Measurements from ENCODE around the gene LPAR1. TPM values are rescaled to one million over a fixed set of nuclear protein-coding genes. Genes with fewer than 3 reads are reported as not detected.

LPAR1 gene
- total RNA-seq, 1 experiment from 2014 or later, result 4.9 TPM

DNA sequence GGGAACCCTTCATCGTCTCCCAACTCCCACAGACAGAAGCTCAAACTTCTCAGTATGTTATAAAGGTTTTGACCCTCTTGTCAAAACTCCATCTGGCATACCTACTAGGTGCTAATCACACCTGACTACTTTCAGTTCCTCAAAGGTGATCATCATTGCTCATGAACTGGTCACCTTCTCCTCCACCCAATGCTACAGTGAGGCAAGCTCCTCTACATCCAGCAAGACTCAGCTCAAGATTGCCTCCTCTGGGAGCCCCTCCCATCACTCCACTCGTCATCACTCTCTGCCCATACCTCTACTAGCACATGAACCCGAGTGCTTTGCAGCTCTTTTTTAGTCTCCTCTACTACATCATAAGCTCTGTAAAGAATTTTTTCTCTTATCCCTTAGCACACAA is 102.4 kb downstream of the LPAR1 start:
- CTCF ChIA-PET, result no interaction called here

More for the DNA sequence above, 102.4 kb downstream of the LPAR1 start:
- peaks cover 11% of the 10 kb centered on the region for H3K4me1 Mint-ChIP-seq
- H3K9me3 Mint-ChIP-seq, result 0 out of 2 replicates have a peak, but pooled peaks cover 6% of the 10 kb centered on the region
- TF ChIP-seq, protein P1, sequence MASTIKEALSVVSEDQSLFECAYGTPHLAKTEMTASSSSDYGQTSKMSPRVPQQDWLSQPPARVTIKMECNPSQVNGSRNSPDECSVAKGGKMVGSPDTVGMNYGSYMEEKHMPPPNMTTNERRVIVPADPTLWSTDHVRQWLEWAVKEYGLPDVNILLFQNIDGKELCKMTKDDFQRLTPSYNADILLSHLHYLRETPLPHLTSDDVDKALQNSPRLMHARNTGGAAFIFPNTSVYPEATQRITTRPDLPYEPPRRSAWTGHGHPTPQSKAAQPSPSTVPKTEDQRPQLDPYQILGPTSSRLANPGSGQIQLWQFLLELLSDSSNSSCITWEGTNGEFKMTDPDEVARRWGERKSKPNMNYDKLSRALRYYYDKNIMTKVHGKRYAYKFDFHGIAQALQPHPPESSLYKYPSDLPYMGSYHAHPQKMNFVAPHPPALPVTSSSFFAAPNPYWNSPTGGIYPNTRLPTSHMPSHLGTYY (CRISPR knock-in tag; IDR thresholded peaks at IDR 0.05), result no peak
- TF ChIP-seq CBFB (CRISPR knock-in tag; IDR thresholded peaks at IDR 0.05; ENCODE audit: low read depth), result no peak
- TF ChIP-seq, protein P2, sequence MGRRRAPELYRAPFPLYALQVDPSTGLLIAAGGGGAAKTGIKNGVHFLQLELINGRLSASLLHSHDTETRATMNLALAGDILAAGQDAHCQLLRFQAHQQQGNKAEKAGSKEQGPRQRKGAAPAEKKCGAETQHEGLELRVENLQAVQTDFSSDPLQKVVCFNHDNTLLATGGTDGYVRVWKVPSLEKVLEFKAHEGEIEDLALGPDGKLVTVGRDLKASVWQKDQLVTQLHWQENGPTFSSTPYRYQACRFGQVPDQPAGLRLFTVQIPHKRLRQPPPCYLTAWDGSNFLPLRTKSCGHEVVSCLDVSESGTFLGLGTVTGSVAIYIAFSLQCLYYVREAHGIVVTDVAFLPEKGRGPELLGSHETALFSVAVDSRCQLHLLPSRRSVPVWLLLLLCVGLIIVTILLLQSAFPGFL (CRISPR knock-in tag; IDR thresholded peaks at IDR 0.05; ENCODE audit: borderline replicate concordance), result no peak
- TF ChIP-seq, protein P3, sequence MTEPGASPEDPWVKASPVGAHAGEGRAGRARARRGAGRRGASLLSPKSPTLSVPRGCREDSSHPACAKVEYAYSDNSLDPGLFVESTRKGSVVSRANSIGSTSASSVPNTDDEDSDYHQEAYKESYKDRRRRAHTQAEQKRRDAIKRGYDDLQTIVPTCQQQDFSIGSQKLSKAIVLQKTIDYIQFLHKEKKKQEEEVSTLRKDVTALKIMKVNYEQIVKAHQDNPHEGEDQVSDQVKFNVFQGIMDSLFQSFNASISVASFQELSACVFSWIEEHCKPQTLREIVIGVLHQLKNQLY (CRISPR knock-in tag; IDR thresholded peaks at IDR 0.05), result no peak
- TF ChIP-seq, protein P4, sequence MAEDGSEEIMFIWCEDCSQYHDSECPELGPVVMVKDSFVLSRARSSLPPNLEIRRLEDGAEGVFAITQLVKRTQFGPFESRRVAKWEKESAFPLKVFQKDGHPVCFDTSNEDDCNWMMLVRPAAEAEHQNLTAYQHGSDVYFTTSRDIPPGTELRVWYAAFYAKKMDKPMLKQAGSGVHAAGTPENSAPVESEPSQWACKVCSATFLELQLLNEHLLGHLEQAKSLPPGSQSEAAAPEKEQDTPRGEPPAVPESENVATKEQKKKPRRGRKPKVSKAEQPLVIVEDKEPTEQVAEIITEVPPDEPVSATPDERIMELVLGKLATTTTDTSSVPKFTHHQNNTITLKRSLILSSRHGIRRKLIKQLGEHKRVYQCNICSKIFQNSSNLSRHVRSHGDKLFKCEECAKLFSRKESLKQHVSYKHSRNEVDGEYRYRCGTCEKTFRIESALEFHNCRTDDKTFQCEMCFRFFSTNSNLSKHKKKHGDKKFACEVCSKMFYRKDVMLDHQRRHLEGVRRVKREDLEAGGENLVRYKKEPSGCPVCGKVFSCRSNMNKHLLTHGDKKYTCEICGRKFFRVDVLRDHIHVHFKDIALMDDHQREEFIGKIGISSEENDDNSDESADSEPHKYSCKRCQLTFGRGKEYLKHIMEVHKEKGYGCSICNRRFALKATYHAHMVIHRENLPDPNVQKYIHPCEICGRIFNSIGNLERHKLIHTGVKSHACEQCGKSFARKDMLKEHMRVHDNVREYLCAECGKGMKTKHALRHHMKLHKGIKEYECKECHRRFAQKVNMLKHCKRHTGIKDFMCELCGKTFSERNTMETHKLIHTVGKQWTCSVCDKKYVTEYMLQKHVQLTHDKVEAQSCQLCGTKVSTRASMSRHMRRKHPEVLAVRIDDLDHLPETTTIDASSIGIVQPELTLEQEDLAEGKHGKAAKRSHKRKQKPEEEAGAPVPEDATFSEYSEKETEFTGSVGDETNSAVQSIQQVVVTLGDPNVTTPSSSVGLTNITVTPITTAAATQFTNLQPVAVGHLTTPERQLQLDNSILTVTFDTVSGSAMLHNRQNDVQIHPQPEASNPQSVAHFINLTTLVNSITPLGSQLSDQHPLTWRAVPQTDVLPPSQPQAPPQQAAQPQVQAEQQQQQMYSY (CRISPR knock-in tag; IDR thresholded peaks at IDR 0.05), result no peak
- no peak for TF ChIP-seq FOXJ3 (CRISPR knock-in tag; IDR thresholded peaks at IDR 0.05; ENCODE audit: borderline replicate concordance)
- TF ChIP-seq FOXP1 (CRISPR knock-in tag; IDR thresholded peaks at IDR 0.05; ENCODE audit: borderline replicate concordance), result no peak
- TF ChIP-seq NR3C1 (CRISPR knock-in tag; conservative IDR thresholded peaks at IDR 0.05; ENCODE audit: low read depth), result no peak
- TF ChIP-seq, protein P5, sequence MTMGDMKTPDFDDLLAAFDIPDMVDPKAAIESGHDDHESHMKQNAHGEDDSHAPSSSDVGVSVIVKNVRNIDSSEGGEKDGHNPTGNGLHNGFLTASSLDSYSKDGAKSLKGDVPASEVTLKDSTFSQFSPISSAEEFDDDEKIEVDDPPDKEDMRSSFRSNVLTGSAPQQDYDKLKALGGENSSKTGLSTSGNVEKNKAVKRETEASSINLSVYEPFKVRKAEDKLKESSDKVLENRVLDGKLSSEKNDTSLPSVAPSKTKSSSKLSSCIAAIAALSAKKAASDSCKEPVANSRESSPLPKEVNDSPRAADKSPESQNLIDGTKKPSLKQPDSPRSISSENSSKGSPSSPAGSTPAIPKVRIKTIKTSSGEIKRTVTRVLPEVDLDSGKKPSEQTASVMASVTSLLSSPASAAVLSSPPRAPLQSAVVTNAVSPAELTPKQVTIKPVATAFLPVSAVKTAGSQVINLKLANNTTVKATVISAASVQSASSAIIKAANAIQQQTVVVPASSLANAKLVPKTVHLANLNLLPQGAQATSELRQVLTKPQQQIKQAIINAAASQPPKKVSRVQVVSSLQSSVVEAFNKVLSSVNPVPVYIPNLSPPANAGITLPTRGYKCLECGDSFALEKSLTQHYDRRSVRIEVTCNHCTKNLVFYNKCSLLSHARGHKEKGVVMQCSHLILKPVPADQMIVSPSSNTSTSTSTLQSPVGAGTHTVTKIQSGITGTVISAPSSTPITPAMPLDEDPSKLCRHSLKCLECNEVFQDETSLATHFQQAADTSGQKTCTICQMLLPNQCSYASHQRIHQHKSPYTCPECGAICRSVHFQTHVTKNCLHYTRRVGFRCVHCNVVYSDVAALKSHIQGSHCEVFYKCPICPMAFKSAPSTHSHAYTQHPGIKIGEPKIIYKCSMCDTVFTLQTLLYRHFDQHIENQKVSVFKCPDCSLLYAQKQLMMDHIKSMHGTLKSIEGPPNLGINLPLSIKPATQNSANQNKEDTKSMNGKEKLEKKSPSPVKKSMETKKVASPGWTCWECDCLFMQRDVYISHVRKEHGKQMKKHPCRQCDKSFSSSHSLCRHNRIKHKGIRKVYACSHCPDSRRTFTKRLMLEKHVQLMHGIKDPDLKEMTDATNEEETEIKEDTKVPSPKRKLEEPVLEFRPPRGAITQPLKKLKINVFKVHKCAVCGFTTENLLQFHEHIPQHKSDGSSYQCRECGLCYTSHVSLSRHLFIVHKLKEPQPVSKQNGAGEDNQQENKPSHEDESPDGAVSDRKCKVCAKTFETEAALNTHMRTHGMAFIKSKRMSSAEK (CRISPR knock-in tag; IDR thresholded peaks at IDR 0.05; ENCODE audit: borderline replicate concordance), result no peak
- no peak for TF ChIP-seq ZNF138 (CRISPR knock-in tag; conservative IDR thresholded peaks at IDR 0.05)
- TF ChIP-seq PRRX2 (CRISPR knock-in tag; IDR thresholded peaks at IDR 0.05), result no peak
- no peak for TF ChIP-seq ZNF219 (CRISPR knock-in tag; IDR thresholded peaks at IDR 0.05; ENCODE audit: borderline replicate concordance)
- TF ChIP-seq, protein P6, sequence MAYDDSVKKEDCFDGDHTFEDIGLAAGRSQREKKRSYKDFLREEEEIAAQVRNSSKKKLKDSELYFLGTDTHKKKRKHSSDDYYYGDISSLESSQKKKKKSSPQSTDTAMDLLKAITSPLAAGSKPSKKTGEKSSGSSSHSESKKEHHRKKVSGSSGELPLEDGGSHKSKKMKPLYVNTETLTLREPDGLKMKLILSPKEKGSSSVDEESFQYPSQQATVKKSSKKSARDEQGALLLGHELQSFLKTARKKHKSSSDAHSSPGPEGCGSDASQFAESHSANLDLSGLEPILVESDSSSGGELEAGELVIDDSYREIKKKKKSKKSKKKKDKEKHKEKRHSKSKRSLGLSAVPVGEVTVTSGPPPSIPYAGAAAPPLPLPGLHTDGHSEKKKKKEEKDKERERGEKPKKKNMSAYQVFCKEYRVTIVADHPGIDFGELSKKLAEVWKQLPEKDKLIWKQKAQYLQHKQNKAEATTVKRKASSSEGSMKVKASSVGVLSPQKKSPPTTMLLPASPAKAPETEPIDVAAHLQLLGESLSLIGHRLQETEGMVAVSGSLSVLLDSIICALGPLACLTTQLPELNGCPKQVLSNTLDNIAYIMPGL (CRISPR knock-in tag; IDR thresholded peaks at IDR 0.05), result no peak
- no peak for TF ChIP-seq RELA (CRISPR knock-in tag; IDR thresholded peaks at IDR 0.05; ENCODE audit: borderline replicate concordance)
- H3K27ac Mint-ChIP-seq, result no peak overlapping the region; the same call in 1 of the 2 replicates
- POLR2A ChIA-PET, result no interaction called here
- ATAC-seq (no peak), DNase-seq (ENCODE audit: low spot score) (no peak)
- H3K27me3 Mint-ChIP-seq (ENCODE audit: low read depth), result no peaks in the 10 kb centered on the region
- no peak overlapping the region for H3K4me3 Mint-ChIP-seq
- H3K36me3 Mint-ChIP-seq, result peaks cover 4% of the 10 kb centered on the region; the same call in 1 of the 2 replicates
